ENCODE measurements around the gene MYH9. TPM values are rescaled to one million over a fixed set of nuclear protein-coding genes. Genes with fewer than 3 reads are reported as not detected.
"Not testable (repeated sequence)": the region's sequence is repeated elsewhere in the genome, so short reads cannot be mapped to it uniquely, and the experiment has no call there.

Gene MYH9
- total and polyA plus RNA-seq, 2 experiments from 2014 or later: 140 to 188 TPM

GRCh38 chr22:36411589-36412258, 24.0 kb upstream of the MYH9 start:
- peak overlapping the region; percentile 98 for H3K27ac ChIP-seq

GRCh38 chr22:36409911-36410756, 22.4 kb upstream of the MYH9 start:
- H3K4me3 ChIP-seq: peak overlapping the region; percentile 2
- 5% methylated on average over 56 of the region's 56 CpGs for WGBS (ENCODE audit: low lambda C conversion rate, missing lambda C conversion rate)
- H2AFZ ChIP-seq: peak overlapping the region; percentile 51
- no peaks in the 10 kb centered on the region for H3K36me3 ChIP-seq (replicated peaks; ENCODE audit: insufficient read depth, low read depth)
- peak overlapping the region; percentile 98 for H3K27ac ChIP-seq
- peak overlapping the region; percentile 75 for H3K4me2 ChIP-seq
- peak; percentile 98 for DNase-seq (ENCODE audit: low spot score)
- no peaks in the 10 kb centered on the region for H3K79me2 ChIP-seq
- no peaks in the 10 kb centered on the region for H3K9me2 ChIP-seq (replicated peaks; ENCODE audit: insufficient read depth)
- H3K4me1 ChIP-seq (ENCODE audit: insufficient read depth): peaks cover 8% of the 10 kb centered on the region
- H3K9me3 ChIP-seq (ENCODE audit: low read depth): no peaks in the 10 kb centered on the region
- no peaks in the 10 kb centered on the region for H3K27me3 ChIP-seq
- no peaks in the 10 kb centered on the region for H4K20me1 ChIP-seq (ENCODE audit: insufficient read depth, poor library complexity, severe bottlenecking)
- TF ChIP-seq EZH2 (IDR thresholded peaks at IDR 0.05; ENCODE audit: borderline replicate concordance) (no peak), CTCF (IDR thresholded peaks at IDR 0.05; ENCODE audit: poor library complexity) (peak; percentile 14)

More at GRCh38 chr22:36411589-36412258, 24.0 kb upstream of the MYH9 start:
- DNase-seq (ENCODE audit: low spot score): peak; percentile 36
- no peaks in the 10 kb centered on the region for H3K9me3 ChIP-seq (ENCODE audit: low read depth)
- no peak overlapping the region for H2AFZ ChIP-seq
- no peaks in the 10 kb centered on the region for H3K79me2 ChIP-seq
- H3K4me3 ChIP-seq: no peak overlapping the region
- peaks cover 8% of the 10 kb centered on the region for H3K4me1 ChIP-seq (ENCODE audit: insufficient read depth)
- 83% methylated on average over 6 of the region's 6 CpGs for WGBS (ENCODE audit: low lambda C conversion rate, missing lambda C conversion rate)
- no peaks in the 10 kb centered on the region for H4K20me1 ChIP-seq (ENCODE audit: insufficient read depth, poor library complexity, severe bottlenecking)
- H3K36me3 ChIP-seq (replicated peaks; ENCODE audit: insufficient read depth, low read depth): no peaks in the 10 kb centered on the region
- H3K27me3 ChIP-seq: no peaks in the 10 kb centered on the region
- no peak overlapping the region for H3K4me2 ChIP-seq
- TF ChIP-seq EZH2 (IDR thresholded peaks at IDR 0.05; ENCODE audit: borderline replicate concordance) (no peak), EZH2phosphoT487 (IDR thresholded peaks at IDR 0.05; ENCODE audit: low read depth, severe bottlenecking, unreplicated experiment) (no peak), CTCF (IDR thresholded peaks at IDR 0.05; ENCODE audit: poor library complexity) (no peak)
- no peaks in the 10 kb centered on the region for H3K9me2 ChIP-seq (replicated peaks; ENCODE audit: insufficient read depth)

- not testable (repeated sequence) for H3K9me3 ChIP-seq (ENCODE audit: low read depth); H3K9me2 ChIP-seq (replicated peaks; ENCODE audit: insufficient read depth); H3K79me2 ChIP-seq; H3K27me3 ChIP-seq; H4K20me1 ChIP-seq (ENCODE audit: insufficient read depth, poor library complexity, severe bottlenecking); H3K36me3 ChIP-seq (replicated peaks; ENCODE audit: insufficient read depth, low read depth); DNase-seq (ENCODE audit: low spot score); H3K4me1 ChIP-seq (ENCODE audit: insufficient read depth); H3K4me3 ChIP-seq
- H3K4me2 ChIP-seq: peak overlapping the region; percentile 75
- H3K27ac ChIP-seq: peak overlapping the region; percentile 98
- peak overlapping the region; percentile 51 for H2AFZ ChIP-seq
- 46% methylated on average over 15 of the region's 15 CpGs for WGBS (ENCODE audit: low lambda C conversion rate, missing lambda C conversion rate)
These were observed 21.8 kb upstream of the MYH9 start for GRCh38 chr22:36409554-36409910.

- Histone ChIP-seq H2AFZ (no peak overlapping the region), H3K9me3 (ENCODE audit: low read depth) (no peaks in the 10 kb centered on the region), H3K79me2 (no peaks in the 10 kb centered on the region), H3K9me2 (replicated peaks; ENCODE audit: insufficient read depth) (no peaks in the 10 kb centered on the region), H3K27me3 (no peaks in the 10 kb centered on the region), H3K36me3 (replicated peaks; ENCODE audit: insufficient read depth, low read depth) (no peaks in the 10 kb centered on the region), H3K27ac (peak overlapping the region; percentile 98), H4K20me1 (ENCODE audit: insufficient read depth, poor library complexity, severe bottlenecking) (no peaks in the 10 kb centered on the region), H3K4me3 (no peak overlapping the region), H3K4me2 (peak overlapping the region; percentile 75), H3K4me1 (ENCODE audit: insufficient read depth) (peaks cover 8% of the 10 kb centered on the region)
- DNase-seq (ENCODE audit: low spot score): no peak
- TF ChIP-seq EZH2 (IDR thresholded peaks at IDR 0.05; ENCODE audit: borderline replicate concordance): no peak
- TF ChIP-seq EZH2phosphoT487 (IDR thresholded peaks at IDR 0.05; ENCODE audit: low read depth, severe bottlenecking, unreplicated experiment): no peak
- TF ChIP-seq CTCF (IDR thresholded peaks at IDR 0.05; ENCODE audit: poor library complexity): no peak
- 42% methylated on average over 2 of the region's 2 CpGs for WGBS (ENCODE audit: low lambda C conversion rate, missing lambda C conversion rate)
These were observed 21.3 kb upstream of the MYH9 start for GRCh38 chr22:36409056-36409455.

Measured in hepatocyte (in vitro differentiated cells).